GM12878 (cell line): Measurements from ENCODE around the gene SEPTIN1. TPM values are rescaled to one million over a fixed set of nuclear protein-coding genes. Genes with fewer than 3 reads are reported as not detected.

Experiments
- ATAC-seq: fragments of 200-7000 bp; cut with Tn5 transposase; 3 replicates; pipeline ENCODE4 v1.9.1; 2020; ENCODE audit warnings: mild to moderate bottlenecking, moderate library complexity
- BruUV-seq: library from RNA; stranded (reverse); fragments of 400-500 nt; replicated peaks from 2 replicates; lab custom pipeline; 2021; lab: Mats Ljungman, UMichigan
- CTCF ChIA-PET: fragments of 300-600 bp; sonication (Branson Sonifier 250); formaldehyde crosslinking; extraction: SDS; loops from one replicate; lab custom pipeline; 2021; ENCODE audit warnings: inconsistent platforms; lab: Yijun Ruan, JAX
- POLR2A ChIA-PET: fragments of 350-600 bp; formaldehyde crosslinking; extraction: SDS; loops from one replicate; lab custom pipeline; 2021; ENCODE audit warnings: inconsistent platforms; lab: Charles Lee
- RAD21 ChIA-PET: fragments of 300-600 bp; sonication (Branson Sonifier 250); formaldehyde crosslinking; loops from one replicate; lab custom pipeline; 2023; ENCODE audit warnings: antibody characterized with exemption; ENCODE audit not compliant: unreplicated experiment; lab: Charles Lee
- SMC1A ChIA-PET: fragments of 300-600 bp; sonication (Branson Sonifier 250); formaldehyde crosslinking; loops from one replicate; lab custom pipeline; 2023; ENCODE audit not compliant: unreplicated experiment, uncharacterized antibody; lab: Charles Lee
- DNase-seq: peaks from one replicate; pipeline ENCODE4 v3.0.0-alpha.2; 2011; ENCODE audit warnings: low read depth, low spot score
- FAIRE-seq: peaks from 3 replicates; lab custom pipeline; 2011; peaks lifted over from hg19 to GRCh38; lab: Jason Lieb, UNC
- H2AFZ ChIP-seq: 2 replicates; pipeline ENCODE4 v1.6.0; 2011; ENCODE audit warnings: low read depth, low read length, control low read depth; ENCODE audit not compliant: control insufficient read depth
- H3K27ac ChIP-seq: 2 replicates; pipeline ENCODE4 v1.5.1; 2011; ENCODE audit warnings: control low read depth; ENCODE audit not compliant: control insufficient read depth, insufficient read depth
- H3K27me3 ChIP-seq, 2 experiments: replicated peaks in 1 of 2; 2 replicates each; pipeline versions ENCODE4 v1.6.0 to v1.6.1; 2011; ENCODE audit warnings: low read length in 1 of 2; ENCODE audit not compliant: control insufficient read depth in 2 of 2, insufficient read depth in 2 of 2
- H3K36me3 ChIP-seq, 2 experiments: 2 replicates each; pipeline ENCODE4 v1.5.1; 2011; ENCODE audit warnings: low read length in 1 of 2; ENCODE audit not compliant: control insufficient read depth in 2 of 2, insufficient read depth in 2 of 2
- H3K4me1 ChIP-seq: 2 replicates; pipeline ENCODE4 v1.6.1; 2011; ENCODE audit warnings: mild to moderate bottlenecking, low read length, moderate library complexity, mixed read lengths; ENCODE audit not compliant: control insufficient read depth, insufficient read depth
- H3K4me2 ChIP-seq: 2 replicates; pipeline ENCODE4 v1.6.0; 2011; ENCODE audit warnings: control low read depth; ENCODE audit not compliant: control insufficient read depth, insufficient read depth
- H3K4me3 ChIP-seq: fragments of 200-600 bp; sonication (generic); 2 replicates; pipeline ENCODE4 v1.5.1; 2016
- H3K79me2 ChIP-seq: 2 replicates; pipeline ENCODE4 v1.6.0; 2011; ENCODE audit warnings: low read length; ENCODE audit not compliant: control insufficient read depth, insufficient read depth
- H3K9ac ChIP-seq: 2 replicates; pipeline ENCODE4 v1.8.0; 2011; ENCODE audit warnings: low read length, control low read depth, mixed read lengths; ENCODE audit not compliant: control insufficient read depth, insufficient read depth
- H3K9me3 ChIP-seq: replicated peaks from 3 replicates; pipeline ENCODE4 v1.5.1; 2011; ENCODE audit warnings: mild to moderate bottlenecking, low read length; ENCODE audit not compliant: control insufficient read depth, insufficient read depth
- H4K20me1 ChIP-seq: 2 replicates; pipeline ENCODE4 v1.6.0; 2011; ENCODE audit not compliant: control insufficient read depth, insufficient read depth
- ASH2L ChIP-seq: fragments of 300-600, 200-600 bp; sonication (generic); IDR thresholded peaks from 2 replicates; pipeline ENCODE4 v1.6.1; 2017; ENCODE audit warnings: low read depth, mild to moderate bottlenecking, borderline replicate concordance
- BCL3 ChIP-seq: IDR thresholded peaks from 2 replicates; pipeline ENCODE4 v1.6.1; 2011; ENCODE audit warnings: borderline replicate concordance, low read depth, mild to moderate bottlenecking, moderate library complexity, low read length; ENCODE audit not compliant: insufficient read depth, poor library complexity, severe bottlenecking
- CBFB ChIP-seq: IDR thresholded peaks from 2 replicates; pipeline ENCODE4 v1.6.1; 2016; ENCODE audit warnings: antibody characterized with exemption, low read depth
- CBX5 ChIP-seq: sonication (generic); IDR thresholded peaks from 2 replicates; pipeline ENCODE4 v1.6.1; 2016; ENCODE audit warnings: low read depth, moderate library complexity, mild to moderate bottlenecking, inconsistent platforms
- CHD1 ChIP-seq: IDR thresholded peaks from 2 replicates; pipeline ENCODE4 v1.6.1; 2012; ENCODE audit warnings: low read depth, low read length, improper control_type of control experiment
- CREM ChIP-seq: IDR thresholded peaks from 2 replicates; pipeline ENCODE4 v1.6.1; 2014; ENCODE audit warnings: antibody characterized with exemption, low read depth
- E2F8 ChIP-seq: fragments of 450-650 bp; IDR thresholded peaks from 2 replicates; pipeline ENCODE4 v1.6.1; 2018; ENCODE audit warnings: mild to moderate bottlenecking, low read depth, moderate library complexity; ENCODE audit not compliant: partially characterized antibody
- FOXK2 ChIP-seq: fragments of 450-650 bp; IDR thresholded peaks from 2 replicates; pipeline ENCODE4 v1.6.1; 2017; ENCODE audit warnings: mild to moderate bottlenecking, moderate library complexity
- GABPA ChIP-seq: IDR thresholded peaks from 2 replicates; pipeline ENCODE4 v1.6.1; 2014; ENCODE audit warnings: antibody characterized with exemption, low read depth, mild to moderate bottlenecking, inconsistent platforms
- HDAC6 ChIP-seq: fragments of 200-600 bp; sonication (generic); IDR thresholded peaks from one replicate; pipeline ENCODE4 v1.8.0; 2017; ENCODE audit warnings: antibody characterized with exemption; ENCODE audit not compliant: unreplicated experiment
- RBBP5 ChIP-seq: fragments of 200-600 bp; sonication (generic); conservative IDR thresholded peaks from 2 replicates; pipeline ENCODE4 v1.6.1; 2016
- RCOR1 ChIP-seq: conservative IDR thresholded peaks from 2 replicates; pipeline ENCODE4 v1.6.1; 2012; ENCODE audit warnings: low read depth, low read length, improper control_type of control experiment
- SKIL ChIP-seq: fragments of 450-650 bp; IDR thresholded peaks from 2 replicates; pipeline ENCODE4 v1.6.1; 2017; ENCODE audit warnings: mild to moderate bottlenecking, low read depth, inconsistent platforms; ENCODE audit not compliant: poor library complexity, severe bottlenecking
- SUZ12 ChIP-seq: fragments of 200-600 bp; sonication (generic); IDR thresholded peaks from one replicate; pipeline ENCODE4 v1.6.1; 2018; ENCODE audit warnings: antibody characterized with exemption, mild to moderate bottlenecking; ENCODE audit not compliant: unreplicated experiment
- TAF1 ChIP-seq: IDR thresholded peaks from 2 replicates; pipeline ENCODE4 v1.6.1; 2011; ENCODE audit warnings: mild to moderate bottlenecking, low read depth, low read length, borderline replicate concordance
- TARDBP ChIP-seq: IDR thresholded peaks from 2 replicates; pipeline ENCODE4 v1.6.1; 2016; ENCODE audit warnings: borderline replicate concordance
- ZNF384 ChIP-seq: IDR thresholded peaks from 2 replicates; pipeline ENCODE4 v1.6.1; 2012; ENCODE audit warnings: low read depth, mild to moderate bottlenecking, low read length, improper control_type of control experiment, borderline replicate concordance
- WGBS: methylation state at CpG from one replicate; pipeline ENCODE4 v1.1.6; 2016; ENCODE audit warnings: low lambda C conversion rate; ENCODE audit not compliant: insufficient replicate concordance, insufficient coverage; ENCODE audit errors: missing lambda C conversion rate; 5-methylcytosine and 5-hydroxymethylcytosine counted together
- in situ Hi-C: fragments of 300-500 bp; cut with MboI; formaldehyde crosslinking; loops from 9 replicates; pipeline ENCODE4 v1.14.3; 2018; ENCODE audit warnings: mixed read lengths
- intact Hi-C: fragments of 100-400 bp; cut with micrococcal nuclease; formaldehyde crosslinking; loops from one replicate; pipeline ENCODE4 v1.14.2; 2022; ENCODE audit not compliant: unreplicated experiment
- polyA plus RNA-seq, 11 experiments: library from polyadenylated mRNA; depleted of rRNA in 4 of 11; unstranded in 6 of 11; stranded (reverse) in 5 of 11; fragments of >200 nt; fragmentation: Nextera tagmentation in 4 of 11; fragmentation: Illumina TruSeq in 1 of 11; extraction: Ambion mirVana in 4 of 11; extraction: Trizol in 1 of 11; gene quantifications; 1 replicate in 1 of 11; 2 replicates in 10 of 11; pipeline versions ENCODE4 v1.2.1 to v1.2.3, GENCODE V29; 2011 to 2016; ENCODE audit warnings: inconsistent platforms in 2 of 11, missing spikeins in 2 of 11, low read depth in 1 of 11
- total RNA-seq, 4 experiments: library from RNA; depleted of rRNA in 3 of 4; stranded (reverse); fragments of >200 nt in 3 of 4; fragmentation: Illumina TruSeq in 1 of 4; extraction: Trizol in 1 of 4; gene quantifications; 2 replicates each; pipeline versions ENCODE4 v1.2.1 to v1.2.3, GENCODE V29; 2013 to 2021

SEPTIN1 gene
- total and polyA plus RNA-seq, 10 of the 15 experiments (the other 5 are each of a cell fraction or from before 2014, with no cell fraction given) = 2.8 to 153 (median 94.1) TPM

- ChIA-PET POLR2A (interaction anchor here (0.6 to 2.0 kb wide), 37 partner anchors 9 to 338 kb away, joined by 3 to 23 read pairs (median 4); partner anchors contain the start of genes FBRS, ITGAL, TBC1D10B and TBX6), CTCF (interaction anchor here (0.6 to 5.0 kb wide), 62 partner anchors 10 to 340 kb away, joined by 3 to 89 read pairs (median 6); partner anchors contain the start of genes FBRS, ITGAL, SEPHS2 and TBC1D10B), RAD21 (interaction anchor here (0.6 to 3.9 kb wide), 56 partner anchors 10 to 612 kb away, joined by 3 to 129 read pairs (median 4); partner anchors contain the start of genes ALDOA, CORO1A, ITGAL and PRR14), SMC1A (interaction anchor here (0.6 to 6.1 kb wide), 47 partner anchors 8 to 338 kb away, joined by 3 to 64 read pairs (median 5); partner anchors contain the start of genes ITGAL, TBX6, ZNF48 and ZNF689)
- peaks cover 21% of the 10 kb centered on the region for H3K79me2 ChIP-seq
- H3K9ac ChIP-seq = peak within 1 kb of the TSS; percentile 90
- H3K4me1 ChIP-seq = peaks cover 13% of the 10 kb centered on the region
- FAIRE-seq (peak; percentile 96), DNase-seq (peak; percentile 99), ATAC-seq (peak; percentile 98)
- BruUV-seq = no TSS peak
- intact Hi-C loops (loop anchor here (1.0 to 2.0 kb wide), 6 partner anchors 29 to 199 kb away; partner anchors contain the start of genes ZNF747 and ZNF768), in situ Hi-C loops (no loop called here)
- H3K27me3 ChIP-seq = no peaks in the 10 kb centered on the region
- H3K4me3 ChIP-seq = peak within 1 kb of the TSS; percentile 93
- WGBS = under 1% methylated on average over 49 of the region's 49 CpGs
- peak within 1 kb of the TSS; percentile 95 for H2AFZ ChIP-seq
- no peaks in the 10 kb centered on the region for H4K20me1 ChIP-seq
- H3K27ac ChIP-seq = peak within 1 kb of the TSS; percentile 81
- H3K36me3 ChIP-seq = peaks cover 0 to under 1% of the 10 kb centered on the region in 2 experiments; a peak in 2 of 4 replicates
- H3K4me2 ChIP-seq = peak within 1 kb of the TSS; percentile 96
- no peaks in the 10 kb centered on the region for H3K9me3 ChIP-seq
- TF ChIP-seq E2F8 = no peak
- TF ChIP-seq CBFB = peak; percentile 60
- TF ChIP-seq CBX5 = no peak
- no peak for TF ChIP-seq BCL3
- 0 out of 2 replicates have a peak, but pooled peaks have one; percentile 15 for TF ChIP-seq GABPA
- TF ChIP-seq RCOR1 = no peak
- TF ChIP-seq RBBP5 = no peak
- no peak for TF ChIP-seq FOXK2
- no peak for TF ChIP-seq TARDBP
- TF ChIP-seq ASH2L = no peak
- peak; percentile 88 for TF ChIP-seq TAF1
- TF ChIP-seq CREM = peak; percentile 84
- TF ChIP-seq HDAC6 = no peak
- TF ChIP-seq ZNF384 = no peak
- TF ChIP-seq SKIL = peak; percentile 62
- TF ChIP-seq SUZ12 = no peak
- no peak for TF ChIP-seq CHD1
These were observed 47.5 kb upstream of the SEPTIN1 start, which contains the start of gene DCTPP1 for GRCh38 chr16:30429678-30430427. Gene DCTPP1, minus strand, starts transcription at chr16:30430030. Its CDS starts 50 bp downstream, at chr16:30429980.
